Ovary (tissue), 3 donors: Measurements from ENCODE around the gene BPIFB4.

Experiments
- POLR2A ChIP-seq: fragments of 450-650 bp; IDR thresholded peaks from one replicate; pipeline ENCODE4 v1.6.1; 2017; ENCODE audit warnings: antibody characterized with exemption, mild to moderate bottlenecking, moderate library complexity
- TF ChIP-seq, protein P1 (sequence below), 3 donors: fragments of 450-650 bp in 2 of 3; fragments of 200-600 bp in 1 of 3; IDR thresholded peaks; one replicate each; pipeline versions ENCODE4 v1.5.1 to v1.8.0; 2016 to 2022; ENCODE audit warnings: antibody characterized with exemption in 3 of 3, mild to moderate bottlenecking in 1 of 3
- donor health status: DM: no; HTN: no; CAD: no.

DNA sequence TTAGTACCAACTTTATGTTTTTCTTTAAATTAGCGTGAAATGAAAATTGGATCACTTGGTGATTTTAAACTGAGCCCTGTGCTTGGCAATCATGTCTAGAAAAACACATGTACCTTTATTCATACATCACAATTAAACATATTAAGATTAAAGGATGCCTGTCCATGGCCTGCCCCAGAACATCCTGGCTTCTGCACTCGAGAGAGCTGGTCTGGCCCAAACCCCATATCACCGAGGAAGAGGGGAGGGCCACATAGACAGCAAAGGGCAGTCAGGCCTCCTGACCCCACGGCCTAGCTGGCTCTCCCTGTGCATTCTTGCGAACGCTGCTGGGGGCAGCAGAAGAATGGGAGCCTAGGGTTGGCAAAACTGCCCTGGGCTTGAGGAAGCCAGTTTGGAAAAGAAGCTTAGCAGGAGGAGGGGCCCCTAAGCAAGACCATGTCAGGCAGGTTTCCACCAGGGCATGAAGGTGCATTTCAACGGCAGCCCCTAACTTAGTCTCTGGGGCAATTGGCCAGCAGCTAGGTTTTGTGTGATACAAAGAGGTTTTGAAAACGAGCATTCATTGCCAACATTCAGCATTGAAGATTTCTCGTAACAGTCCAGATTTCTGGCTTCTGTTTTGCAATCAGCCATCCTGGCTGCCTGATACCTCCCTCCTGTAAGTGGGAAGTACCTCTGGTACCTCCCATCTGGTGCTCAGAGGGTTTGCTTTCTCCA is 17.2 kb upstream of the BPIFB4 start:
- TF ChIP-seq, protein P1, sequence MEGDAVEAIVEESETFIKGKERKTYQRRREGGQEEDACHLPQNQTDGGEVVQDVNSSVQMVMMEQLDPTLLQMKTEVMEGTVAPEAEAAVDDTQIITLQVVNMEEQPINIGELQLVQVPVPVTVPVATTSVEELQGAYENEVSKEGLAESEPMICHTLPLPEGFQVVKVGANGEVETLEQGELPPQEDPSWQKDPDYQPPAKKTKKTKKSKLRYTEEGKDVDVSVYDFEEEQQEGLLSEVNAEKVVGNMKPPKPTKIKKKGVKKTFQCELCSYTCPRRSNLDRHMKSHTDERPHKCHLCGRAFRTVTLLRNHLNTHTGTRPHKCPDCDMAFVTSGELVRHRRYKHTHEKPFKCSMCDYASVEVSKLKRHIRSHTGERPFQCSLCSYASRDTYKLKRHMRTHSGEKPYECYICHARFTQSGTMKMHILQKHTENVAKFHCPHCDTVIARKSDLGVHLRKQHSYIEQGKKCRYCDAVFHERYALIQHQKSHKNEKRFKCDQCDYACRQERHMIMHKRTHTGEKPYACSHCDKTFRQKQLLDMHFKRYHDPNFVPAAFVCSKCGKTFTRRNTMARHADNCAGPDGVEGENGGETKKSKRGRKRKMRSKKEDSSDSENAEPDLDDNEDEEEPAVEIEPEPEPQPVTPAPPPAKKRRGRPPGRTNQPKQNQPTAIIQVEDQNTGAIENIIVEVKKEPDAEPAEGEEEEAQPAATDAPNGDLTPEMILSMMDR (IDR thresholded peaks at IDR 0.05): no peak
- no peak for TF ChIP-seq POLR2A
